ENCODE data around the gene FSTL4. TPM values are rescaled to one million over a fixed set of nuclear protein-coding genes. Genes with fewer than 3 reads are reported as not detected.

FSTL4 gene
- total and polyA plus RNA-seq, 2 experiments from 2014 or later: 1.4 to 2.8 TPM

DNA sequence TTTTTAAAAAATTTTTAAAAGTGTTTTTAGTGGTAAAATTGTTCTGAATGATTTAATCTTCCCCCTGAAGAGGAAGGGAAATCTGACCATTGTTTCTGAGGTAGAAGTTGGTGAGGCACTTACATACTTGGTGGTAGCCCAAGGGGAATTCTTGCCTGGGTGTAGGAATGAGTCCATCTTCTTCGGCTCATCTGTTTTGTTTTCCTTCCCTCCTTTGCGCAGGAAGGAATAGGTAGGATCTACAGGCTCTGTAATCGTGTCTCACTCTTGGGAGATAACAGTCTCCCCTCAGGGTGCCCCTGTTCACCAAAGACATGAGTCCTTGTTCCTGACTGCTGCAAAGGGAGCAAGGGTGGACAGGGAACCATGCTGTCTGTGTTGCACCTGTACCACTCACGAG, 422.5 kb downstream of the FSTL4 start:
- ATAC-seq (no peak), DNase-seq (ENCODE audit: low spot score) (no peak)
- peaks cover 2% of the 10 kb centered on the region for H3K4me1 Mint-ChIP-seq
- no peaks in the 10 kb centered on the region for H3K36me3 Mint-ChIP-seq (ENCODE audit: low read depth)
- Histone ChIP-seq H3F3A (replicated peaks; ENCODE audit: low read depth) (no peaks in the 10 kb centered on the region), H3K4me3 (no peak overlapping the region), H3K36me3 (ENCODE audit: insufficient read depth) (no peaks in the 10 kb centered on the region), H3K27ac (ENCODE audit: low read depth) (no peak overlapping the region), H3K9me2 (ENCODE audit: insufficient read depth) (no peaks in the 10 kb centered on the region), H3K27me3 (ENCODE audit: insufficient read depth) (no peaks in the 10 kb centered on the region), H4K20me1 (replicated peaks; ENCODE audit: insufficient read depth) (no peaks in the 10 kb centered on the region), H3K4me1 (ENCODE audit: insufficient read depth) (no peaks in the 10 kb centered on the region), H3K79me2 (replicated peaks; ENCODE audit: insufficient read depth) (no peaks in the 10 kb centered on the region), H2AFZ (no peak overlapping the region), H3K4me2 (no peak overlapping the region)
- H3K27ac Mint-ChIP-seq: no peak overlapping the region
- peaks cover 7% of the 10 kb centered on the region for H3K27me3 Mint-ChIP-seq (ENCODE audit: insufficient read depth, low read depth, poor library complexity)
- no peak overlapping the region for H3K4me3 Mint-ChIP-seq
- no peaks in the 10 kb centered on the region for H3K9me3 Mint-ChIP-seq
- no peak for TF ChIP-seq ZNF462 (CRISPR knock-in tag; IDR thresholded peaks at IDR 0.05)
- TF ChIP-seq STAT1 (IDR thresholded peaks at IDR 0.05; ENCODE audit: unreplicated experiment): no peak
- TF ChIP-seq, protein P1, sequence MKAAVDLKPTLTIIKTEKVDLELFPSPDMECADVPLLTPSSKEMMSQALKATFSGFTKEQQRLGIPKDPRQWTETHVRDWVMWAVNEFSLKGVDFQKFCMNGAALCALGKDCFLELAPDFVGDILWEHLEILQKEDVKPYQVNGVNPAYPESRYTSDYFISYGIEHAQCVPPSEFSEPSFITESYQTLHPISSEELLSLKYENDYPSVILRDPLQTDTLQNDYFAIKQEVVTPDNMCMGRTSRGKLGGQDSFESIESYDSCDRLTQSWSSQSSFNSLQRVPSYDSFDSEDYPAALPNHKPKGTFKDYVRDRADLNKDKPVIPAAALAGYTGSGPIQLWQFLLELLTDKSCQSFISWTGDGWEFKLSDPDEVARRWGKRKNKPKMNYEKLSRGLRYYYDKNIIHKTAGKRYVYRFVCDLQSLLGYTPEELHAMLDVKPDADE (IDR thresholded peaks at IDR 0.05): no peak
- no peak for TF ChIP-seq ZNF331 (CRISPR knock-in tag; IDR thresholded peaks at IDR 0.05; ENCODE audit: low read depth)
- no peak for TF ChIP-seq JUNB (IDR thresholded peaks at IDR 0.05; ENCODE audit: unreplicated experiment)
- TF ChIP-seq POLR2AphosphoS5 (IDR thresholded peaks at IDR 0.05; ENCODE audit: low read depth): no peak
- TF ChIP-seq CREB1 (CRISPR knock-in tag; IDR thresholded peaks at IDR 0.05; ENCODE audit: low read depth): no peak
- TF ChIP-seq NANOG (IDR thresholded peaks at IDR 0.05; ENCODE audit: borderline replicate concordance): no peak
- TF ChIP-seq ZNF114 (CRISPR knock-in tag; IDR thresholded peaks at IDR 0.05): no peak
- TF ChIP-seq, protein P2, sequence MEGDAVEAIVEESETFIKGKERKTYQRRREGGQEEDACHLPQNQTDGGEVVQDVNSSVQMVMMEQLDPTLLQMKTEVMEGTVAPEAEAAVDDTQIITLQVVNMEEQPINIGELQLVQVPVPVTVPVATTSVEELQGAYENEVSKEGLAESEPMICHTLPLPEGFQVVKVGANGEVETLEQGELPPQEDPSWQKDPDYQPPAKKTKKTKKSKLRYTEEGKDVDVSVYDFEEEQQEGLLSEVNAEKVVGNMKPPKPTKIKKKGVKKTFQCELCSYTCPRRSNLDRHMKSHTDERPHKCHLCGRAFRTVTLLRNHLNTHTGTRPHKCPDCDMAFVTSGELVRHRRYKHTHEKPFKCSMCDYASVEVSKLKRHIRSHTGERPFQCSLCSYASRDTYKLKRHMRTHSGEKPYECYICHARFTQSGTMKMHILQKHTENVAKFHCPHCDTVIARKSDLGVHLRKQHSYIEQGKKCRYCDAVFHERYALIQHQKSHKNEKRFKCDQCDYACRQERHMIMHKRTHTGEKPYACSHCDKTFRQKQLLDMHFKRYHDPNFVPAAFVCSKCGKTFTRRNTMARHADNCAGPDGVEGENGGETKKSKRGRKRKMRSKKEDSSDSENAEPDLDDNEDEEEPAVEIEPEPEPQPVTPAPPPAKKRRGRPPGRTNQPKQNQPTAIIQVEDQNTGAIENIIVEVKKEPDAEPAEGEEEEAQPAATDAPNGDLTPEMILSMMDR (conservative IDR thresholded peaks at IDR 0.05; ENCODE audit: low read depth in 2 of 2): no peak
- TF ChIP-seq, protein P3, sequence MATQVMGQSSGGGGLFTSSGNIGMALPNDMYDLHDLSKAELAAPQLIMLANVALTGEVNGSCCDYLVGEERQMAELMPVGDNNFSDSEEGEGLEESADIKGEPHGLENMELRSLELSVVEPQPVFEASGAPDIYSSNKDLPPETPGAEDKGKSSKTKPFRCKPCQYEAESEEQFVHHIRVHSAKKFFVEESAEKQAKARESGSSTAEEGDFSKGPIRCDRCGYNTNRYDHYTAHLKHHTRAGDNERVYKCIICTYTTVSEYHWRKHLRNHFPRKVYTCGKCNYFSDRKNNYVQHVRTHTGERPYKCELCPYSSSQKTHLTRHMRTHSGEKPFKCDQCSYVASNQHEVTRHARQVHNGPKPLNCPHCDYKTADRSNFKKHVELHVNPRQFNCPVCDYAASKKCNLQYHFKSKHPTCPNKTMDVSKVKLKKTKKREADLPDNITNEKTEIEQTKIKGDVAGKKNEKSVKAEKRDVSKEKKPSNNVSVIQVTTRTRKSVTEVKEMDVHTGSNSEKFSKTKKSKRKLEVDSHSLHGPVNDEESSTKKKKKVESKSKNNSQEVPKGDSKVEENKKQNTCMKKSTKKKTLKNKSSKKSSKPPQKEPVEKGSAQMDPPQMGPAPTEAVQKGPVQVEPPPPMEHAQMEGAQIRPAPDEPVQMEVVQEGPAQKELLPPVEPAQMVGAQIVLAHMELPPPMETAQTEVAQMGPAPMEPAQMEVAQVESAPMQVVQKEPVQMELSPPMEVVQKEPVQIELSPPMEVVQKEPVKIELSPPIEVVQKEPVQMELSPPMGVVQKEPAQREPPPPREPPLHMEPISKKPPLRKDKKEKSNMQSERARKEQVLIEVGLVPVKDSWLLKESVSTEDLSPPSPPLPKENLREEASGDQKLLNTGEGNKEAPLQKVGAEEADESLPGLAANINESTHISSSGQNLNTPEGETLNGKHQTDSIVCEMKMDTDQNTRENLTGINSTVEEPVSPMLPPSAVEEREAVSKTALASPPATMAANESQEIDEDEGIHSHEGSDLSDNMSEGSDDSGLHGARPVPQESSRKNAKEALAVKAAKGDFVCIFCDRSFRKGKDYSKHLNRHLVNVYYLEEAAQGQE (IDR thresholded peaks at IDR 0.05; ENCODE audit: unreplicated experiment): no peak
